Measurements from ENCODE around the gene PRDM16.

Gene PRDM16

DNA sequence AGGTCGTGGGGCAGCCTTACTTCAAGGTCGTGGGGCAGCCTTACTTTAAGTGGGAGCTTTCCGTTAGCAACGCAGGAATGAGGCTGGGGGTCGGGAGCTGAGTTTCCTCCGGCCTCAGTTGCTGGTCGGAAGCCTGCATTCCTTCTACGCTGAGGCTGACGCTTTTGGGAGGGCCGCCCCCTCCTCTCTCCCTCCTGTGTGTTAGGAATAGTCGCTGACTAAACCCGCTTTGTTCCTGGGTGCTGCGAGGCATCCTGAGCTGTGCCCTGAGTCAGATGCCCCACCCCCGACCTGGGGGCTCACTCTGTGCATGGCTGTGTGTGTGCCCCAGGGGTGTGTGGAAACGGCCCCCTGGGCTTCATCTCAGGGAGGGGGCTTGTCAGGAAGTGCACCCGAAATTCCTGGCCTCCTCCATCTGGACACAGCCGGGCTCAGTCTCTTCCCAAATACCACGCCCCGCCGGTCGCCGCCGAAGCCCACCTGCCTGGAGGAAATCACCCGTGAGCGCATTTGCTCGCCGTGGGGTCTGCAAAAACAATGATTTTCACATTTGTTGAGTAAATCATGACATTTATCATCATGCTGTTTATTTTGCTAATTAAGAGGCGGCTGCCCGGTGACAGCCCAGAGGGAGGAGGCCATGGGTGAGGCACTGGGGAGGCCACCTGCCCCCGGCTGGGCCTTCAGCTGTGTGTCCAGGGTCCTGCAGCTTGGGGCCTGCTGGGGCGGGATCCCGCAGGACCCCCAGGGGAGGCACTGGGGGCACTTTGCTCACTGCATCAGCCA, 121.4 kb downstream of the PRDM16 start:
- DNase-seq = no peak

DNA sequence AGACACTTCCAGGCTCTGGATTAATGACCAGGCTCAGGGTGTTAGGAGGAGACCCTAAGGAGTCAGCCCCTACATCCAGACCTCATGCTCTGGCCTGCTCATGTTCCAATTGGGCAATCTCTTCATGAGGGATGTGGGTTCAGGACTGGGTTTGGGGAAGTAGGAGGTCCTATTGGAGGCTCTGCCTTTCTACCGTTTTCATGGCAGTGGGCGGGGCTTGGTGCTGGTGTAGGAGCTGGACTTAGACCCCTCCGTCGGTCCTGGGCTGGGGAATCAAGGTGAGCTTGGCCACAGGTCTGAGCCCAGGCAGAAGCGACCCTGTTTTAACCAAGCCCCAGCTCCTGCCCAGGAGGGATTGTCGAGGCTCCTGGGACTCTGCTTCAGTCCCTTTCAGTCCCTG, 123.4 kb downstream of the PRDM16 start:
- no peak for DNase-seq

DNA sequence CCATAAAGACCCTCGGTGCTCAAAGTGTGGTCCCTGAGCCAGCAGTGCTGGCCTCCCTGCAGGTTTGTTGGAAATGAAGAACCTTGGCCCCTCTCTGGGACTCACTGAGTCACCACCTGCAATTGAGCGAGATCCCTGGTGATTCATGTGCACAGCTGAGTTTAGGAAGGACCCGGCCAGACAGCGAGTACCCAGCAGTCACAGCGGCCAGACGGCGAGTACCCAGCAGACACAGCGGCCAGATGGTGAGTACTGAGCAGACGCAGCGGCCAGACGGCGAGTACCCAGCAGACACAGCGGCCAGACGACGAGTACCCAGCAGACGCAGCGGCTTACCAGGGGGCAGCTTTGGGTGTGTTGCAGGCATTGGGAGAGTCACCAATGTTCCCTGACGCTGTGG, 123.8 kb downstream of the PRDM16 start:
- DNase-seq = no peak

DNA sequence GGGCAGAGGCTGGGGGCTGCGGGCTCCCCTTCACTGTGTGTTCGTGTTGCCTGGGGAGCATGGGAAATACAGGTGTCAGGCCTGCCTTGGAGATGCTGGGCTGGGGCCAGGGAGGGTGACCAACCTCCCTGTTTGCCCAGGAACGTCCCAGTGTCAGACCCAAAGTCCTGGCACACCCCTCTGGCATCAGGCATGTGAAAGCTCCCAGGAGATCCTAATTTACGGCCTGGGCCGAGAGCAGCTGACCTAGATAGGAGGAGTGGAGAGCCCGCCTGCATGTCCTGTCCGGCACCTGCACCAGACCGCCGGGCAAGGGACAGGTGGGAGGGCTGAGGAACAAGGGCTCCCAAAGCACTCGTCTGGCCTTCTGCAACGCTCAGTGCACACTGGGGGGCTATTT, 124.8 kb downstream of the PRDM16 start:
- DNase-seq = no peak

DNA sequence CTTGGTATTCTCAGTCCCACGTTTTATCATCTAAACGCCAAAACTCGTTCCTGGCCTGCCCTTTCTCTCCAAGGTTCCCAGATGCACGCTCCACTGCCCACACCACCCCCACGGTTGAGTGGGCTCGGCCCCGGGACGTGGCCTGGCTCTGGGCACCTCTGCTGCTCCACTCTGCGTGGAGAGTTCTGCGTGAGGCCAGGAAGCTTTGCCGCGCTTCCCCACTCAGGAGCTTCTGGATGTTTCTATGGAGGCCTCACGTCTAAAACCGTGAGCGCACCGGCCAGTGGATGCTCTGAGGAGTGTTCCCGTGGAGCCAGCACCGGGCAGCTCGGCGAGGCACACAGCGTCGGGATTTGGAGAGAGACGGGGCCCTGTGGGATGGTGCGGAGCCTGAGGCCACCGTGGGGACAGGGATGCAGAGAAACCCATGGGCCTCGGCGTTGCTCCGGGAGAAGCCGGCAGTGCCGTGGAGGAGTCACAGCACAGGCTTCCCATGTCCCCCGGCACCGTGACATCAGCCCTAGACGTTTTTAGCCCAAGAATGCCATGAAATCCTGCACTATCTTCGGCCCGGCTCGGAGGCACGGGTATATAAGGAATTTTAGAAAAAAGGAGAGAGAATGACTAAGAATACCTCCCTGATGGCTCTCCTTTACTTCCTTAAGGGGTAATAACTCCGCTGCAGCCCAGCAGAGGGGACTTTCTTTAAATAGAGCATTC, 125.9 kb downstream of the PRDM16 start:
- DNase-seq = no peak

DNA sequence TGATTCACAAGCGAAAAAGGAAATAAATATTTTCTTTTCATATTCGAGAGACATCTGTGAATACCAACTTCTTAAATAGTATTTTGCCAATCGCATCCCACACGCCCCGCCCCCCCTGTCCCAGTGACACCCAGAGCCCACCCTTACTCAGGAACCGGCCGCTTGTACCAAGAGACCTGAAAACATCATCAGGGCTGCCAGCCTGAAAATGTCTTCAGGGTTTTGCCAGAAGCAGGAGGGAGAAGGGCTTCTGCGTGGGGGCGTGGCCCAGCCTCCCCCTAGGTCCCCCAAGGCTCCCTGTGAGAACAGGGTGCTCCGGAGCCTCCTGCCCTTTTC, 126.4 kb downstream of the PRDM16 start:
- DNase-seq = no peak

DNA sequence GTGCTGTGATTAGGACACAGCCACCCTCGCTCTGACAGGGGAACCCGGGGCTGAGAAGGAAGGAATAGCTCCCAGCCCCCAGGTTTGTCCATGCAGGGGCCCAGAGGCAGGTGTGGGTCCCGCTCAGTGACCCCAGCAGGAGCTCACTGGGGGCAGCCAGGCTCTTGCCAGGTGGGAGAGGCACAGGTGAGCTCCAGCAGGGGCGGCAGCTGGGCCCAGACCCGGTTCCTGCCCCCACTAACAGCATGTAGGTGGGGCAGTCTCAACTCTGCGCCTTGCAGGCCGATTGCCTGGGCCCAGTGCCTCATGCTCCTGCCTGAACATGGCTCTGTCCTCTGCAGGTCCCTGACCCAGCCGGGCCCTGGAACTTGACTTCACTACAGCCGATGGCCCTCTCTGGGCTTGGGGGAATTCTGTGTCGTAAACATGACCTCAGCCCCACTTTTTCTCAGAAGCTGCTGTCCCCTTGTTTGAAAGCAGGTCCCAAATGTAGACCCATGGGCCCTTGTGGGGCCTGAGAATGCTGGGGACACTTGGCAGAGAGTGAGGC, 127.0 kb downstream of the PRDM16 start:
- DNase-seq = no peak

DNA sequence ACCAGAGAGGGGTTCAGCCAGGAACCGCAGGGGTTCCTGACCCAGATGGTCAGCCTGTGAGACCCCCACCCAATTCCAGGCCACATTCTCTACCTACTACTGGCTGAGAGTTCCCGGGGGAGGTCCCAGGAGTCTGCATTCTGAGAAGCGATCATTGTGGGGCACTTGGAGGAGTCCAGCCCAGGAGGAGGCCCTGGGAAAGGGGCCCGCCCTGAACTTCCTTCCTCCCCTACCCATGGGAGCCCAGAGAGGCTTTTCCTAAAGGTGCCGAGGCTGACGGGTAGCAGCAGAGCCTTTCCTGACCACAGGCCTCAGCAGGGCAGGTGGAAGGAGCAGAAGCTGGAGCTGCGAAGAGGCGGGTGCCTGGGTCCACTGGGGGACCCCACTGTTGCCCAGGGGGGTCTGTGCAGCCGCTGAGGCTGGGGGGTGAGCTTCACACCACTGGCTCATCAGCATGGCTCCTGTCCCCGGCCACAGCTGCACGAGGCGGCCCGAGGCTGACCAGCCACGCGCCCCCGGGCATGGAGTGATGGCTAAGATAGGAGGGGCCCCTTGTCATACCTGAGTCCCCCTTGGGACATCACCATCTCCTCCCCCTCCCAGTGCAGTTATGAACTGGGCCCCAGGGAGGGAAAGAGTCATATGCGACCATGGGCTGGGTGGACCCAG, 127.7 kb downstream of the PRDM16 start:
- DNase-seq = no peak

DNA sequence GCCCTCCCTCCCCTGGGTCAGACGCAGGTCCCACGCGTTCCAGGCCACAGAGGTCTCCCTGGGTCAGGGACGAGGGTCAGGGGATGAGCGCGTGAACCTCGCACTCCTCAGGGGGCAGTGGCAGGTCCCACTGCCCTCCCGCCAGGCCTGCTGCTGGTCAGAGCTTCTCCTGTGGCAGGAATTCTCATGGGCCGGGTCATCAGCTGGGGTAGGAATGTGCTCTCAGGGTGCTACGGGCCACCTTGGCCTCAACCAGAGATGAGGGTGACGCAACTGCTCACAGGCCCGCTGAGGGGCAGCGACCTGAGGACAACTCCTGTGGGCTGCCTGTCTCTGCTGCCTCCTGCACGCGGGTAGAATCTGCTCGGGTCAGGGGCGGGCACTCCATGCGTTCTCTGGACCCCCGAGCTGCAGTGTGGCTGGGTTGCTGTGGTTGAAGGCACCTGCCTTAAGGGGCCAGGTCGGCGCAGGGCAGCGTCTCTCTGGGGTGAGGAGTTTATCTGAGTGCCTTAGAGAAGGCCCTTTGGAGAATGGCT, 128.8 kb downstream of the PRDM16 start:
- DNase-seq = no peak

DNA sequence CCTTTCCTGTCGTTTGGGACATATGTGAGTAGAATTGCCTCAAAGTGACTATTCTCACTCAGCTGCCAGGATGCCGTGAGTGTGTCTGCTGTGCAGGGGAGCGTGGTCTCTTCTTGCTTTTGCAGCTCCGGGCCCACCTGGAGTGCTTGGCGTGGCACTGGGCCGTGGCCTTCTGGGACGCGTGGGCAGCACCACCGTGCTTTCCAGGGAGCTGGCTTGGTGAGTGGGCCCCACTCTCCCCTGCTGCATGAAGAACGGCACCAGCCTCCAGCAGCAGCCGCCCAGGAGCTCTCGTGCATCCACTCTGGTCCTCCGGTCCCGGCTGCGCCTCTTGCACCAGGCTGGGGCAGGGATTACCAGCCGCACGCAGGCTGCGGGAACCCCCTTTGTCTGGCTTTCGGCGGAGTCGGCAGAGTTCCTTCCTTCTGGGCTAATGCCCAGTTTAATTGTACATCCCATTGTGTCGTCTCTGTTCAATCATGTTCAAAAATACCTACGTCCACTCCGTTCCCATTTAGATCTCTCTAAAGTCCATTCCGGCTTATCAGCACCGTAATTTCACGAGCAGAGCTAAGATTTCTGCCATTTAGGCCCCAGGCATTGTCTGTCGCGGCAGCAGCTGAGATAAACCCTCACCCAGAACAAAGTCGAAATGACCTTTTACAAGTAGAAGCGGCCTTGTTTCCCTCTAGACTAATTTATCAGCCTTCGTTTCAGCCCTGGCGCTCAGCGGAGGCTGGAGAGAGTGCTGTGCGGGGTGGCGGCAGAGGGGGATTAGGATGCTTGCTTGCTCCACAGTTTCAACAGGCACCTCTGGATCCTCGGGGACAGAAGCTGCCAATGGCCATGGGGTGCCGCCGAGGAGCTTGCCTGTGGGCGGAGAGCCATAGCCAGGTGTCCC, 129.6 kb downstream of the PRDM16 start:
- DNase-seq = no peak

DNA sequence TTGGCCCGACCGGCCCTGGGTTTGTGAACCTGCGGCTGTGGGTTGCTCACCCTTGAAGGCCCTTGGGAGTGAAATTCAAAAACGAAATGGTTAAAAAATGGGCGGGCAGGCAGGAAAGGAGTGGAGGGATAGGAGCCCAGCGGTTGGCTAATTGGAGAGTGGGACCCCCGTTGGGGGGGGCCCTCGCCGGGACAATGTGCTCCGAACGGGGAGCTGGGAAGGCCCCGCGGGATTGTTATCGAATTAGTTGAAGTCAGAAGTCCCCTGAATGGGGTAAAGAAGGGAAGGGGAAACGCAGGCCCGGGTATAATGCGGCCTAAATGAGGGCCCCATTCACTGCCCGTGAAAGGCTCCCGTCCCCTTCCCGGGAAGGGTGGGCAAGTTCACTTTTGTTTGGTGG, 135.7 kb downstream of the PRDM16 start:
- DNase-seq = no peak

DNA sequence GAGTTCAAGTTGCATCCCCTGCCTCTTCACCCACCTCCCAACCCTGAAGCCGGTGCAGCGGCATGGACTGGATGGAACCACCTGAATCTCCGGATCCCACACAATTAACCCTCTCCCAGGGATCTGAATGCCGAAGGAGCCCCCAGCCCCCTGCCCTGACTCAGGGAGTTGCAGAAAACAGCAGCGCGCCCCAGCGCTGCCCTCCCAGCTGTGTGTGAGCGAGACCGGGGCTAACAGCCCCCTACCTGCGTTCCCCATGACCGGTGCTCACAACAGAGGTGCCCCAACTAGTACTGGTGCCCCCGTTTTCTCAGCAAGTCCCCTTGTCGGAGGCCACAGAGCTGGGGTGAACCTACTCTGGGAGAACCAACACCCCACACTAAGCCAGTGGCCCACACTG, 136.8 kb downstream of the PRDM16 start:
- DNase-seq = no peak

DNA sequence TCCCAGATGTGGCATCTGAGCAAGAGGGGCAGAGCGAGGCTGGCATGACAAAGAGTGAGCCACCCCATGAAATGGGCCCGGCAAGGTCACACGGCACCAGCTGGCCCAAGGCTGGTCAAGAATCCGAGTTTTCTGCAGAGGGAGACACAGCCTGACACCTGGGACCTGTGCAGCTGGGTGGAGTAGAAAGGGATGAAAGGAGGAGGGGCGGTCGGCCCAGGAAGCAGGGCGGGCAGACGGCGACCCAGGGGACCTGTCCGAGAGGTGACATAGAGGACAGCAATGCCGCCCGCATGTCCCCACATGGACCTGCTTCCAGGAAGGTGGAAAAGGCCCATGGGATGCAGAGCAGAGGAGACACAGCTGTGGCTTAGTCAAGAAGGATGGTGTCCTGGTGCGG, 137.7 kb downstream of the PRDM16 start:
- no peak for DNase-seq

DNA sequence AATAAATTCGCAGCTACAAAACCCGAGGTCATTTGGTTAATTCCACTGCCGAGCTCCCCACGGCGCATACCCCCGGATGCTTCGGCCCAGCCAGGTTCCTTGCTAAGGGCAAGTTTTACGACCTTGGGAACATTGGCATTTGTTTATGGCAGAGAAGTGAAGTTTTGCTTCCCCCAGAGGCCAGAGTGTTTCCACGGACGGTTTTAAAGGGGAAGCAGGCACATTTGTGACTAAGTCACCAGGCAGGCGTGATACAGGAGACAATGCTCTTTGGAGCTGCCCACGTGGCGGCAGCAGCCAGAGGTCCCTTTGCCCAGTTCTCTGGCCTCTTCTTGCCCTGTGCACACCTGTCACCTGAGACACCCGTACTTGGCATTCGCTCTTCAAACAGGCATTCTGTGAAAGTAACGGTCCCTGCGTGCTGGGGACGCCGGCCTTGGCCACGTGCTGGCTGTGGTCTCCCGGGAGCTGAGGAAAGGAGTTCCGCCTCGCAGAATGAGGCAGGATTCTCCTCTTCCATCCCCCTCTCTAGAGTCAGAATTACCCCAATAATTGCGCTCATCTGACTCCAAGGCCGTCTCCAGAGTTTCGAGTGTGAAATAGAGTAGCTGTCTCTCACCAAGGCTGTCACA, 138.3 kb downstream of the PRDM16 start:
- no peak for DNase-seq

DNA sequence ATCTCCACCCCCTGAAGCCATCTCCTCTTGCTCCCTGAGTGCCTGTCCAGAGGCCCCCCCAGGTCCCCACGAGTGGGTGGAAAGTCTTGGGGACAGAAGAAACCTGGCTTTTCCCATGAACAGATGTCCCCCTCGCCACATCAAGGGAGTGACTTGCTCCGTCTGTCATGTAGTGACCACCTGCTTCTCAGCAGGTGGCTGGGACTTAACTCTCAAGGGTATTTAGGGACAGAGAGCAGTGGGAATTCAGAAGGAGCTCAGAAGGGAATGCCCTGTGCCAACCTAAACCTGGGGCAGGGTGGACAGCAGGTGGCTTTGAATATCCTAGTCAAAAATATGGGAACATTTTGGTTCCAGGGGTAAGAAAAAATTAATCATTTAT, 139.8 kb downstream of the PRDM16 start:
- DNase-seq = no peak

DNA sequence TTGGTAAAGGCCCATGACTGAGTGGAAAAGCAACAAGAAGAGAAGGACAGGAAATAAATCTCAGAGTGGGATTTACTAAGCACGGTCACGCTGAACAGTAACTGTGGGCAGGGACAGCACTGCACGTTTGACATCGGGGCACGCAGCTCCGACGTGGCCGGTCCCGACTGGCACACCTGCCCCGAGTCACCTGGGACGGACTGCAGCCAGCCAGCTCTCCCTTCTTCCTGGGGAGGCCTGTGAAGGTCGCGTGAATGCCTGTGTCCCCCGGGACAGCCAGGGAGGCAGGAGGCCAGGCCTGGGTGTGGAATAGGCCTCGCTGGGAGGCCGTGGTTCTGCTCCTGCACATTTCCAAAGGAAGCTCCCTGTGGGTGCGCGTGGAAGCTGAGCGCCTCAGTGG, 140.2 kb downstream of the PRDM16 start:
- no peak for DNase-seq

DNA sequence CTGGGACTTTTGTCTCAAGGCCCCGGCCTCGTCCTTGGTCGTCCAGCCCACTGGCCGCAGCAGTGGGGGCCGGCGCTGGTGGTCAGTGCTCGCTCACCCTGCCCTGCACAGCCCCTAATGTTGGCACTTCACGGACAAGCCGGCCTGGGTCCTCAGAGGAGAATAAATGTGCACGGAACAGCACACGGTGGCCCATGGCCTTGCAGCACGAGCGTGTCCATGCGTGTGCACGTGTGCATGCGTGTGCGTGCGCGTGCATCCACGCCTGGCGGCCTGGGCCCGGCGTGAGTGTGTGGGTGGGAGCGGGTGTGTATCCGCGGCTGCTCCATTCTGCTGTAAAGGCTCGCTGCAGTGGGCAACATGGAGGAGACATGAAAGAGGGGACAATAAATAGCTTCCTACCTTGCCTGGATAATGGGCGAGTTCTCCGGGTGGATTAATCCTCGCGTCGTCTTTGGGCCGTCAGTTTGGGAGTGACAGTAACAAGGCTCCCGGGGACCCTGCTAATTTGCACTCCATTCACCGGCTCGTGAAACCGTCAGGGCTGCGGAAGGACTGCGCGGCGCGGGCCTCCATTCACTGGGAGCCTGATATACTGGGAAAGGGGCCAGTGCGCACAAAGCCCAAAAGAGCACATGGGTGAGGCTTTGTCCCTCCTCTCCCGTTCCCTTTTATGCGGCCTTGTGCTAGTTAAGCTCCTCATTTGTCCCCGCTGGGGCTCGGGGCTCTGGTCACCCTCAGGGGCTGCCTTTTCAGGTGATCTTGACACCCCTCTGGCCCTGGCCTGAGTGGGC, 142.8 kb downstream of the PRDM16 start:
- no peak for DNase-seq

DNA sequence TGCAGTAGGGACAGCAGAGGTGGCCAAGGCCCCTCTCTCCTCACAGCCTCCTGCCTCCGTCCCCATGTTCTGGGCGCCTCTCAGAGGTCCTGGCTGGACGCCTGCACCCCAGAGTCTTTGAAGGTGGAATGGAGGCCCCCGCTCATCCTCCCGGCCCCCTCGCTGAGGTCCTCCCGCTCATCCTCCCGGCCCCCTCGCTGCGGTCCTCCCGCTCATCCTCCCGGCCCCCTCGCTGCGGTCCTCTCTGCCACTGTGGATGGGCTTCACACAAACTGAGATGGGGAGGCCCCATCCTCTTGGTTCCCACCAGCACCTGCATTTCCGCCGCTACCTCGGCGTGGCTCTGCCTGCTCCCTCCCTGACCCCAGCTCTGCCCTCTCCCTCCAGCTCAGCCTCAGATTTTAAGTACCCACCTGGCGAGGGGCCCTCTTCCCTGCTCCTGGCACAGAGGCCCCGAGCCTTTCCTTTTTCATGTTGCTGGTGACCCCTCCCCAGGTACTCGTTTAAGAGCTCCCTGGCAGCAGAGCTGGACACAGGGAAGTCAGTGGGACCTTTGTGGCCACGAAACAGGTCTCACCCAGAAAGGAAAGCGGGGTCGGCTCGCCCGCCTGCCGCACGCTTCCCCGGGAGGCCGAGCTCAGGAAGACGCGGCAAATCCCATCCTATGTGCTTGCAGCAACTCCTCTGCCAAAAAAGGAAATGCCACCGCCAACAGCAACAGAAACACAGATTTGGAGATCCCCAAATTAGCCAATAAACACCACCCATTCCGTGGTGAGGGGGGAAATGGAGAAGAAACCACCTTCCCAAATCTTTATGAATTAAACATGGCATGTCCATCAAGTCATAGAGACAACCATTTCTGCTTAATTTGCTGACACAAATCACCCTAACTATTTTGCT, 143.7 kb downstream of the PRDM16 start:
- no peak for DNase-seq

DNA sequence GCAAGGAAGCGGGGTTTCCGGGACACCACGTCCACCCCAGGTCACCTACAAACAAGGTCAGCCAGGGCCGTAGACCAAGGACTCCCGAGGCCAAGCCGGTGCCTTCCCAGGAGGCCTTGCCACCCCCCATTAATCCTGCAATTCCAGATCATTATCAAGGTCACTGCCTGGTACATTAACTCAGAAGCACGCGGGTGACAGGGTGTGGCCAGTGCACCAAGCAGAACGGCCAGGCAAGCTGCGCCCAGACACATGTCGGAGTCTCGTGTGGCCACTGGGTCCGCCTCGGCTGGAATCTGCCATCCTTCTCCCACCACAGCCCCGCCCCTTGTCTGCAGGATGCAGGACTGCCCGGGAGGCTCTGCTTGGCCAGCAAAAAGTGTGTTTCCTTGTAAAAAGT, 144.7 kb downstream of the PRDM16 start:
- no peak for DNase-seq
